ENCODE data around the gene GPX5.

Gene GPX5, protein sequence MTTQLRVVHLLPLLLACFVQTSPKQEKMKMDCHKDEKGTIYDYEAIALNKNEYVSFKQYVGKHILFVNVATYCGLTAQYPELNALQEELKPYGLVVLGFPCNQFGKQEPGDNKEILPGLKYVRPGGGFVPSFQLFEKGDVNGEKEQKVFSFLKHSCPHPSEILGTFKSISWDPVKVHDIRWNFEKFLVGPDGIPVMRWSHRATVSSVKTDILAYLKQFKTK

GRCh38 chr6:28525496-28526039, at the start of gene GPX5:
Gene GPX5, plus strand, starts transcription at chr6:28525881. Its CDS starts 133 bp downstream, at chr6:28526014.
- H3K27me3 Mint-ChIP-seq: peaks cover 44% of the 10 kb centered on the region

GRCh38 chr6:28478518-28478917, 47.2 kb upstream of the GPX5 start:
- peaks cover 3% of the 10 kb centered on the region for H3K4me1 Mint-ChIP-seq
- no peak for ATAC-seq
- no peaks in the 10 kb centered on the region for H3K36me3 Mint-ChIP-seq (ENCODE audit: low read depth)
- H3K27ac Mint-ChIP-seq: no peak overlapping the region
- H3K9me3 Mint-ChIP-seq: no peaks in the 10 kb centered on the region
- H3K27me3 Mint-ChIP-seq: peaks cover 78% of the 10 kb centered on the region
- DNase-seq: no peak
- H3K4me3 Mint-ChIP-seq: peak overlapping the region; percentile 52

More at GRCh38 chr6:28525496-28526039, at the start of gene GPX5:
- no peak within 1 kb of the TSS for H3K27ac Mint-ChIP-seq
- H3K4me1 Mint-ChIP-seq: peaks cover 24% of the 10 kb centered on the region
- H3K9me3 Mint-ChIP-seq: no peaks in the 10 kb centered on the region
- no peak within 1 kb of the TSS for H3K4me3 Mint-ChIP-seq
- peaks cover 2% of the 10 kb centered on the region for H3K36me3 Mint-ChIP-seq (ENCODE audit: low read depth)
- DNase-seq (peak; percentile 14), ATAC-seq (peak; percentile 71)

GRCh38 chr6:28480253-28480932, 45.3 kb upstream of the GPX5 start:
- Mint-ChIP-seq H3K27ac (no peak overlapping the region), H3K4me1 (peaks cover 3% of the 10 kb centered on the region), H3K4me3 (no peak overlapping the region), H3K9me3 (peaks cover 3% of the 10 kb centered on the region), H3K36me3 (ENCODE audit: low read depth) (no peaks in the 10 kb centered on the region), H3K27me3 (peaks cover 69% of the 10 kb centered on the region)
- ATAC-seq: no peak
- DNase-seq: no peak

- DNase-seq (no peak), ATAC-seq (no peak)
- H3K27me3 Mint-ChIP-seq: peaks cover 71% of the 10 kb centered on the region
- no peaks in the 10 kb centered on the region for H3K36me3 Mint-ChIP-seq (ENCODE audit: low read depth)
- H3K4me3 Mint-ChIP-seq: no peak overlapping the region
- H3K9me3 Mint-ChIP-seq: peaks cover 4% of the 10 kb centered on the region
- peaks cover 17% of the 10 kb centered on the region for H3K4me1 Mint-ChIP-seq
- no peak overlapping the region for H3K27ac Mint-ChIP-seq
Measured at GRCh38 chr6:28485482-28485881, 40.2 kb upstream of the GPX5 start.

DNA sequence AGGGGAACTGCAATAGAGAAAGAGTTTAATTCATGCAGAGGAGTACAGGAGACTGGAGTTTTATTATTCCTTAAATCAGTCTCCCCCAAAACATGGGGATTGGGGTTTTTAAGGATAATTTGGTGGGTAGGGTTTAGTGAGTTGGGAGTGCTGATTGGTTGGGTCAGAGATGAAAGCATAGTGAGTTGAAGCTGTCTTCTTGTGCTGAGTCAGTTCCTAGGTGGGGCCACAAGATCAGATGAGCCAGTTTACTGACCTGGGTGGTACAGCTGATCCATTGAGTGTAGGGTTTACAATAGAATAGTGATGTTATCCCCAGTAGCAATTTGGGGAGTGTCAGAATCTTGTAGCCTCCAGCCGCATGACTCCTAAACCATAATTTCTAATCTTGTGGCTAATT, 39.1 kb upstream of the GPX5 start:
- Mint-ChIP-seq H3K27ac (no peak overlapping the region), H3K4me3 (no peak overlapping the region), H3K9me3 (peaks cover 4% of the 10 kb centered on the region), H3K27me3 (peaks cover 70% of the 10 kb centered on the region), H3K36me3 (ENCODE audit: low read depth) (no peaks in the 10 kb centered on the region), H3K4me1 (peaks cover 20% of the 10 kb centered on the region)
- no peak for DNase-seq
- ATAC-seq: no peak

DNA sequence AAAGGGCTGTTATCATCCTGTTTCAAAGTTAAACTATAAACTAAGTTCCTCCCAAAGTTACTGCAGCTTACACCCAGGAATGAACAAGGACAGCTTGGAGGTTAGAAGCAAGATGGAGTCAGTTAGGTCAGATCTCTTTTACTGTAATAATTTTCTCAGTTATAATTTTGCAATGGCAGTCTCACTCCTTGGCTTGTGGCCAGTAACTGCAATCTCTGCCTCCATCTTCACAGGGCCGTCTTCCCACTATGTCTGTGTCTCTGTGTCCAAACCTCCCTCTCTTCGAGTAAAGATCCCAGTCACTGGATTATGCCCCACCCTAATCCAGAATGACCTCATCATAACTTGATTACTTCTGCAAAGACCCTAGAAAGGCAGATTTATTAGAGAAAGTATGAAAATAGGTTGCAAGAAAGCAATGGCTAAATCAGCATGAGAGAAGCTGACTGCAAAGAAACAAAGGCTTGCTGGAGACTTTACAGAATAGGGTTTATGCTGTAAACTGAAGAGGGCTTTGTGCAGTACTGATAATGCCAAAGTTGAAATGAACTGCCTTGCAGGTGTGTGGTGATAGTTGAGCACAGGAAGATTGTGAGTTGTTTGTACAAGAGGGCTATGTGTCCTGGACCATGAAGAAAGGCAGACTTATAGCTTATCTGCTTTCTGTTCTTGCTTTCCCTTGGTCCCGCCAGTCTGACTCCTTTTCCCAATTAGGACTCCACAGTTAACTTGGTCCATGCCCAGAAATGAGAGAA, 38.5 kb upstream of the GPX5 start:
- ATAC-seq: no peak
- H3K27ac Mint-ChIP-seq: no peak overlapping the region
- no peaks in the 10 kb centered on the region for H3K36me3 Mint-ChIP-seq (ENCODE audit: low read depth)
- H3K27me3 Mint-ChIP-seq: peaks cover 70% of the 10 kb centered on the region
- peaks cover 26% of the 10 kb centered on the region for H3K4me1 Mint-ChIP-seq
- H3K9me3 Mint-ChIP-seq: peaks cover 4% of the 10 kb centered on the region
- H3K4me3 Mint-ChIP-seq: no peak overlapping the region
- no peak for DNase-seq

DNA sequence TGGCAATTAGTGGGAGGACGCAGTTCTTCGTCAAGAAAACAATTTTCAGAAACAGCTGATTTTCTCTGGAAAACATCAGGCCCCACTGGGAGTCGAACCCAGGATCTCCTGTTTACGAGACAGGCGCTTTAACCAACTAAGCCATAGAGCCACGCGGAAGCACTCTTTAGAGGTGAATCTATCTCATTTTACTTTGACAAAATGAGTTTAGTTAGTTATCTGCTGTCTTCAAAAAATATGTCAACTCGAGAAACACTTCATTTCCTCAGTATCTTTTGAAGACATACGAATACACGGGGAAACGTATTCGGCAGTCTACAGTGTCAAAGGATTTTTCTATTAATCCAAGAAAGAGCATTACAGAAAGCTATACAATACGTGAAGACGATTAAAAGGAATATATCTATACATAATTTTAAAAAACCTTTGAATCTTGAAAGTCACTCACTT, 36.7 kb upstream of the GPX5 start:
- ATAC-seq (peak; percentile 29), DNase-seq (peak; percentile 62)
- peak overlapping the region; percentile 88 for H3K27ac Mint-ChIP-seq
- no peaks in the 10 kb centered on the region for H3K36me3 Mint-ChIP-seq (ENCODE audit: low read depth)
- H3K9me3 Mint-ChIP-seq: peaks cover 4% of the 10 kb centered on the region
- peak overlapping the region; percentile 76 for H3K4me3 Mint-ChIP-seq
- H3K4me1 Mint-ChIP-seq: peaks cover 26% of the 10 kb centered on the region
- H3K27me3 Mint-ChIP-seq: peaks cover 69% of the 10 kb centered on the region

GRCh38 chr6:28489366-28490204, 36.1 kb upstream of the GPX5 start:
- H3K27me3 Mint-ChIP-seq: peaks cover 71% of the 10 kb centered on the region
- ATAC-seq: peak; percentile 89

GRCh38 chr6:28490205-28490890, 35.3 kb upstream of the GPX5 start:
- Mint-ChIP-seq H3K4me1 (peaks cover 26% of the 10 kb centered on the region), H3K27ac (peak overlapping the region; percentile 62), H3K9me3 (peaks cover 1% of the 10 kb centered on the region), H3K36me3 (ENCODE audit: low read depth) (no peaks in the 10 kb centered on the region), H3K27me3 (peaks cover 68% of the 10 kb centered on the region), H3K4me3 (peak overlapping the region; percentile 76)
- ATAC-seq (no peak), DNase-seq (peak; percentile 9)

More at GRCh38 chr6:28489366-28490204, 36.1 kb upstream of the GPX5 start:
- DNase-seq: peak; percentile 54
- Mint-ChIP-seq H3K4me3 (peak overlapping the region; percentile 76), H3K36me3 (ENCODE audit: low read depth) (no peaks in the 10 kb centered on the region), H3K9me3 (peaks cover 4% of the 10 kb centered on the region), H3K4me1 (peaks cover 26% of the 10 kb centered on the region), H3K27ac (peak overlapping the region; percentile 88)

GRCh38 chr6:28491984-28492317, 33.7 kb upstream of the GPX5 start:
- ATAC-seq: no peak
- H3K9me3 Mint-ChIP-seq: no peaks in the 10 kb centered on the region
- no peak overlapping the region for H3K4me3 Mint-ChIP-seq
- no peak for DNase-seq
- no peaks in the 10 kb centered on the region for H3K36me3 Mint-ChIP-seq (ENCODE audit: low read depth)
- no peak overlapping the region for H3K27ac Mint-ChIP-seq
- peaks cover 62% of the 10 kb centered on the region for H3K27me3 Mint-ChIP-seq
- H3K4me1 Mint-ChIP-seq: peaks cover 26% of the 10 kb centered on the region

DNA sequence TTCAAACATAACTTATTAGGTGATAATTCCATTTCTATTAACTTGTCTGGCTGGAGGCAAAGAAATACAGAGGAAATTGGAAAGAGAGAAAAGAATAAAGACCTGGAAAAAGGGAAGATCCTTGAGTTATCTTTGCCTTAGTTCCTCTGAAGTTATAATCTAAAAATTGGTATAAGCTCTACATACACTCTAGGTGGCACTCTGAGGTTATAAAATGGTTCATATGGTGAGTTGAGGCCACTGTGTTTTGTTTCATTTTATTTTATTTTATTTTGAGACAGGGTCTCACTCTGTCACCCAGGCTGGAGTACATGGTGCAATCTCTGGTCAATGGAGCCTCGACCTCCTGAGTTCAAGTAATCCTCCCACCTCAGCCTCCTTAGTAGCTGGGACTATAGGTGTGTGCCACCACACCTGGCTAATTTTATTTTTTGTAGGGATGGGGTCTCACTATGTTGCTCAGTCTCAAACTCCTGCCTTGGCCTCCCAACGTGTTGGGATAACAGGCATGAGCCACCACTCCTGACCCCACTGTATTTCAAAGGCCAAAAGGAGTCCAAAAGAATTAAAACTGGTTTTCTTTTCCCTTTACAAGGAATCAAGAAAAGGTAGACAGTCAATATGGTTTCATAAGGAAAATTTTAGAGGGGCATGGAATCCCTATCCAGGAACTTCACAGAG, 29.4 kb upstream of the GPX5 start:
- no peak overlapping the region for H3K27ac Mint-ChIP-seq
- ATAC-seq (no peak), DNase-seq (no peak)
- peaks cover 6% of the 10 kb centered on the region for H3K4me1 Mint-ChIP-seq
- peaks cover 25% of the 10 kb centered on the region for H3K27me3 Mint-ChIP-seq
- no peak overlapping the region for H3K4me3 Mint-ChIP-seq
- H3K9me3 Mint-ChIP-seq: no peaks in the 10 kb centered on the region
- no peaks in the 10 kb centered on the region for H3K36me3 Mint-ChIP-seq (ENCODE audit: low read depth)

DNA sequence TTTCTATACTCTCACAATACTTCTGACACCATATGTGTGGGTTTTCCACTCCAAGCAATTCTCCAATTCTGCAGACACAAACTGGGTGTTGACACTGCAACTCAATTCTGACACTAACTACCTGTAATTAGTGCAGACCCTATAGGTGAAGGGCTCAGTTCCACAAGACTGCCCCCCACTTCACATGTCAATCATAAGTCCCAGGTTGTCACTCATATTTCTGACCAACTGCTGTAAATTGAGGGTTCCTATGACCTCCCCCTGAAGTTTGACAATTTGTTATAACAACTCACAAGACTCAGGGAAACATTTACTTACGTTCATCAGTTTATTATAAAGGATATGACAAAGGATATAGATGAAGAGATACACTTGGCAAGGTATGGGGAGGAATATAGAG, 28.4 kb upstream of the GPX5 start:
- H3K36me3 Mint-ChIP-seq (ENCODE audit: low read depth): no peaks in the 10 kb centered on the region
- no peak overlapping the region for H3K27ac Mint-ChIP-seq
- no peak overlapping the region for H3K4me3 Mint-ChIP-seq
- no peaks in the 10 kb centered on the region for H3K9me3 Mint-ChIP-seq
- peaks cover 16% of the 10 kb centered on the region for H3K27me3 Mint-ChIP-seq
- ATAC-seq (no peak), DNase-seq (no peak)
- H3K4me1 Mint-ChIP-seq: no peaks in the 10 kb centered on the region

- no peak for ATAC-seq
- no peak for DNase-seq
- Mint-ChIP-seq H3K4me3 (no peak overlapping the region), H3K27ac (no peak overlapping the region), H3K27me3 (peaks cover 11% of the 10 kb centered on the region), H3K36me3 (ENCODE audit: low read depth) (no peaks in the 10 kb centered on the region), H3K4me1 (no peaks in the 10 kb centered on the region), H3K9me3 (no peaks in the 10 kb centered on the region)
Measured at GRCh38 chr6:28497893-28498292, 27.8 kb upstream of the GPX5 start.
